HPDE6-E6E7 (cell line): ENCODE measurements around the gene ZNF526.

Experiments used
- DNase-seq: peaks from one replicate; pipeline ENCODE4 v3.0.0; 2011; ENCODE audit warnings: missing footprints; ENCODE audit errors: extremely low spot score

Gene ZNF526

GRCh38 chr19:42220751-42221097, 612 bp downstream of the ZNF526 start:
- no peak for DNase-seq

- no peak for DNase-seq
Measured at GRCh38 chr19:42224940-42225717, 5.0 kb downstream of the ZNF526 start.

- DNase-seq = no peak
Measured at GRCh38 chr19:42225718-42226292, 5.7 kb downstream of the ZNF526 start.

GRCh38 chr19:42226886-42227285, 6.8 kb downstream of the ZNF526 start:
- no peak for DNase-seq

- no peak for DNase-seq
Measured at GRCh38 chr19:42228641-42229040, 8.5 kb downstream of the ZNF526 start.

GRCh38 chr19:42229301-42229854, 9.3 kb downstream of the ZNF526 start:
- no peak for DNase-seq

- no peak for DNase-seq
Measured at GRCh38 chr19:42229855-42230351, 9.8 kb downstream of the ZNF526 start.

- no peak for DNase-seq
Measured at GRCh38 chr19:42230571-42230970, 10.5 kb downstream of the ZNF526 start.

GRCh38 chr19:42232435-42232834, 12.3 kb downstream of the ZNF526 start:
- no peak for DNase-seq

- DNase-seq = no peak
Measured at GRCh38 chr19:42233106-42233505, 13.0 kb downstream of the ZNF526 start.

GRCh38 chr19:42233678-42234292, 13.7 kb downstream of the ZNF526 start:
- no peak for DNase-seq

GRCh38 chr19:42234364-42234763, 14.3 kb downstream of the ZNF526 start:
- no peak for DNase-seq

- DNase-seq = no peak
Measured at GRCh38 chr19:42235181-42235580, 15.1 kb downstream of the ZNF526 start.

GRCh38 chr19:42239544-42240220, 19.6 kb downstream of the ZNF526 start:
- no peak for DNase-seq

- no peak for DNase-seq
Measured at GRCh38 chr19:42241279-42241678, 21.2 kb downstream of the ZNF526 start.

- no peak for DNase-seq
Measured at GRCh38 chr19:42242069-42242511, 22.0 kb downstream of the ZNF526 start.

- peak; percentile 95 for DNase-seq
Measured at GRCh38 chr19:42242512-42243409, 22.6 kb downstream of the ZNF526 start, which contains the start of gene GSK3A. Gene GSK3A, minus strand, starts transcription at chr19:42242602. Its CDS starts 137 bp downstream, at chr19:42242465.

- peak; percentile 73 for DNase-seq
Measured at GRCh38 chr19:42244347-42245220, 24.5 kb downstream of the ZNF526 start.

- DNase-seq = no peak
Measured at GRCh38 chr19:42245231-42245630, 25.1 kb downstream of the ZNF526 start.
